Esophagus muscularis mucosa (tissue), 4 donors: ENCODE results near the gene PYGL. TPM values are rescaled to one million over a fixed set of nuclear protein-coding genes. Genes with fewer than 3 reads are reported as not detected.

Experiments used
- DNase-seq: peaks from one replicate; pipeline ENCODE4 v3.0.0-alpha.2; 2017; ENCODE audit errors: extremely low spot score
- H3K27ac ChIP-seq, 4 donors: fragments of 200-600 bp; sonication (generic); replicated peaks in 1 of 4; 1 replicate in 3 of 4; 2 replicates in 1 of 4; pipeline ENCODE4 v1.5.1; 2016 to 2019; ENCODE audit warnings: mild to moderate bottlenecking in 1 of 4
- H3K27me3 ChIP-seq, 4 donors: fragments of 200-600 bp; sonication (generic); one replicate each; pipeline versions ENCODE4 v1.5.1 to v1.6.0; 2016 to 2019
- H3K36me3 ChIP-seq, 4 donors: fragments of 200-600 bp; sonication (generic); one replicate each; pipeline ENCODE4 v1.5.1; 2016 to 2019
- H3K4me1 ChIP-seq, 4 donors: fragments of 200-600 bp; sonication (generic); one replicate each; pipeline ENCODE4 v1.5.1; 2016 to 2019
- H3K4me3 ChIP-seq, 4 donors: fragments of 200-600 bp; sonication (generic); 1 replicate in 2 of 4; 2 replicates in 2 of 4; pipeline ENCODE4 v1.5.1; 2016 to 2019; ENCODE audit warnings: mild to moderate bottlenecking in 4 of 4, moderate library complexity in 1 of 4
- H3K9me3 ChIP-seq, 4 donors: fragments of 200-600 bp; sonication (generic); 1 replicate in 3 of 4; 2 replicates in 1 of 4; pipeline ENCODE4 v1.5.1; 2016 to 2019
- CTCF ChIP-seq, 3 experiments: fragments of 200-600 bp in 2 of 3; fragments of 450-650 bp in 1 of 3; sonication (generic) in 2 of 3; IDR thresholded peaks; one replicate each; pipeline ENCODE4 v1.5.1; 2017 to 2019; ENCODE audit warnings: antibody characterized with exemption in 3 of 3, mild to moderate bottlenecking in 2 of 3, moderate library complexity in 1 of 3
- EP300 ChIP-seq: sonication (generic); formaldehyde crosslinking; IDR thresholded peaks from one replicate; pipeline ENCODE4 v1.6.1; 2017; ENCODE audit warnings: antibody characterized with exemption
- POLR2A ChIP-seq: fragments of 450-650 bp; IDR thresholded peaks from one replicate; pipeline ENCODE4 v1.6.1; 2017; ENCODE audit warnings: antibody characterized with exemption, moderate library complexity, mild to moderate bottlenecking, low read depth
- POLR2AphosphoS5 ChIP-seq, 2 donors: sonication (generic); formaldehyde crosslinking; IDR thresholded peaks; one replicate each; pipeline ENCODE4 v1.6.1; 2017; ENCODE audit warnings: antibody characterized with exemption in 2 of 2
- WGBS: methylation state at CpG from one replicate; pipeline ENCODE4 v1.1.5; 2018; 5-methylcytosine and 5-hydroxymethylcytosine counted together
- intact Hi-C: fragments of 100-400 bp; cut with DNase I; formaldehyde crosslinking; loops from one replicate; pipeline ENCODE4 v1.15.1; 2023
- total RNA-seq, 4 donors: library from RNA; depleted of rRNA; stranded (reverse); fragments of >200 nt; gene quantifications; one replicate each; pipeline versions ENCODE4 v1.1.0 to v1.2.1, GENCODE V29; 2016

Gene PYGL
- total RNA-seq, 4 donors from 2014 or later = 15.0 to 28.5 (median 20.6) TPM

- WGBS = 83% methylated on average over 6 of the region's 6 CpGs
- Histone ChIP-seq H3K4me3 (no peak overlapping the region), H3K9me3 (no peaks in the 10 kb centered on the region), H3K27ac (no peak overlapping the region), H3K27me3 (no peaks in the 10 kb centered on the region), H3K4me1 (peaks cover 8 to 18% (median 18%) of the 10 kb centered on the region in 4 donors), H3K36me3 (no peaks in the 10 kb centered on the region)
- intact Hi-C loops = no loop called here
- no peak for DNase-seq
- TF ChIP-seq POLR2AphosphoS5 (IDR thresholded peaks at IDR 0.05) (no peak), POLR2A (no peak)
Observed at GRCh38 chr14:50941151-50941550, 3.1 kb downstream of the PYGL start.

GRCh38 chr14:50937800-50938199, 6.5 kb downstream of the PYGL start:
- no peak overlapping the region for H3K27ac ChIP-seq

GRCh38 chr14:50937325-50937724, 7.0 kb downstream of the PYGL start:
- H3K36me3 ChIP-seq = peaks cover 0 to 25% (median 0%) of the 10 kb centered on the region in 4 donors
- DNase-seq = no peak
- no peak overlapping the region for H3K4me3 ChIP-seq
- no peaks in the 10 kb centered on the region for H3K9me3 ChIP-seq
- WGBS = 58% methylated on average over 2 of the region's 2 CpGs
- intact Hi-C loops = no loop called here
- H3K27me3 ChIP-seq = no peaks in the 10 kb centered on the region
- no peaks in the 10 kb centered on the region for H3K4me1 ChIP-seq
- H3K27ac ChIP-seq = no peak overlapping the region
- TF ChIP-seq POLR2A = no peak
- no peak for TF ChIP-seq EP300
- no peak for TF ChIP-seq POLR2AphosphoS5 (IDR thresholded peaks at IDR 0.05)
- TF ChIP-seq CTCF (IDR thresholded peaks at IDR 0.05) = no peak

More at GRCh38 chr14:50937800-50938199, 6.5 kb downstream of the PYGL start:
- no peak for DNase-seq
- intact Hi-C loops = no loop called here
- WGBS = 77% methylated on average over 4 of the region's 4 CpGs
- Histone ChIP-seq H3K27me3 (no peaks in the 10 kb centered on the region), H3K4me3 (no peak overlapping the region), H3K4me1 (no peaks in the 10 kb centered on the region), H3K9me3 (no peaks in the 10 kb centered on the region), H3K36me3 (peaks cover 0 to 24% (median 0%) of the 10 kb centered on the region in 4 donors)
- TF ChIP-seq CTCF (IDR thresholded peaks at IDR 0.05) (no peak), POLR2A (no peak), POLR2AphosphoS5 (IDR thresholded peaks at IDR 0.05) (no peak), EP300 (no peak)

GRCh38 chr14:50936882-50937281, 7.4 kb downstream of the PYGL start:
- intact Hi-C loops = no loop called here
- WGBS = 91% methylated on average over 2 of the region's 2 CpGs

GRCh38 chr14:50936016-50936340, 8.3 kb downstream of the PYGL start:
- no peak for TF ChIP-seq POLR2AphosphoS5 (IDR thresholded peaks at IDR 0.05)
- TF ChIP-seq EP300 = no peak
- TF ChIP-seq CTCF (IDR thresholded peaks at IDR 0.05) = no peak
- TF ChIP-seq POLR2A = no peak
- intact Hi-C loops = no loop called here
- no peak for DNase-seq
- WGBS = 69% methylated on average over 1 of the region's 2 CpGs
- Histone ChIP-seq H3K4me3 (no peak overlapping the region), H3K27me3 (no peaks in the 10 kb centered on the region), H3K27ac (no peak overlapping the region), H3K36me3 (peaks cover 0 to 37% (median 3%) of the 10 kb centered on the region in 4 donors), H3K4me1 (no peaks in the 10 kb centered on the region), H3K9me3 (no peaks in the 10 kb centered on the region)

More at GRCh38 chr14:50936882-50937281, 7.4 kb downstream of the PYGL start:
- H3K27ac ChIP-seq = no peak overlapping the region
- DNase-seq = no peak
- H3K27me3 ChIP-seq = no peaks in the 10 kb centered on the region
- no peaks in the 10 kb centered on the region for H3K4me1 ChIP-seq
- H3K9me3 ChIP-seq = no peaks in the 10 kb centered on the region
- TF ChIP-seq CTCF (IDR thresholded peaks at IDR 0.05) = no peak
- no peak for TF ChIP-seq EP300
- TF ChIP-seq POLR2AphosphoS5 (IDR thresholded peaks at IDR 0.05) = no peak
- TF ChIP-seq POLR2A = no peak
- peaks cover 0 to 29% (median 0%) of the 10 kb centered on the region in 4 donors for H3K36me3 ChIP-seq
- H3K4me3 ChIP-seq = no peak overlapping the region
